HEK293T (cell line): Measurements from ENCODE around the gene ST3GAL4.

ENCODE experiments used
- ARNT ChIP-seq: fragments of 450-650 bp; IDR thresholded peaks from 2 replicates; pipeline ENCODE4 v1.6.1; 2017; ENCODE audit warnings: mild to moderate bottlenecking
- BHLHE40 ChIP-seq: fragments of 450-650 bp; IDR thresholded peaks from 2 replicates; pipeline ENCODE4 v1.6.1; 2016; ENCODE audit warnings: mild to moderate bottlenecking, moderate library complexity, borderline replicate concordance
- FOXK2 ChIP-seq: fragments of 450-650 bp; IDR thresholded peaks from 2 replicates; pipeline ENCODE4 v1.6.1; 2016; ENCODE audit warnings: mild to moderate bottlenecking
- PKNOX1 ChIP-seq: fragments of 450-650 bp; IDR thresholded peaks from 2 replicates; pipeline ENCODE4 v1.6.1; 2016
- SP1 ChIP-seq: fragments of 450-650 bp; IDR thresholded peaks from 2 replicates; pipeline ENCODE4 v1.6.1; 2017

- TF ChIP-seq SP1 (no peak), PKNOX1 (no peak), ARNT (no peak), FOXK2 (no peak), BHLHE40 (no peak)
Measured at GRCh38 chr11:126346586-126346940, 8.9 kb upstream of the ST3GAL4 start.
